IMR-90 (cell line): Measurements from ENCODE around the gene GBP7. TPM values are rescaled to one million over a fixed set of nuclear protein-coding genes. Genes with fewer than 3 reads are reported as not detected.

ENCODE experiments used
- ATAC-seq: fragments of 200-7000 bp; cut with Tn5 transposase; 2 replicates; pipeline ENCODE4 v1.9.1; 2020; ENCODE audit warnings: low read depth, mild to moderate bottlenecking, moderate library complexity
- BruUV-seq: library from RNA; stranded (reverse); fragments of 400-500 nt; replicated peaks from 2 replicates; lab custom pipeline; 2021; lab: Mats Ljungman, UMichigan
- CTCF ChIA-PET: fragments of 300-600 bp; formaldehyde crosslinking; extraction: SDS; loops from one replicate; lab custom pipeline; 2021; ENCODE audit warnings: antibody characterized with exemption; lab: Yijun Ruan, JAX
- POLR2A ChIA-PET: fragments of 300-600 bp; sonication (Branson Sonifier 250); formaldehyde crosslinking; loops from one replicate; lab custom pipeline; 2022; ENCODE audit warnings: antibody characterized with exemption; ENCODE audit not compliant: unreplicated experiment; lab: Charles Lee
- DNase-seq: peaks from one replicate; pipeline ENCODE4 v3.0.0; 2013
- H2AFZ ChIP-seq: replicated peaks from 2 replicates; pipeline ENCODE3; 2013; ENCODE audit warnings: low read length, mild to moderate bottlenecking; ENCODE audit not compliant: poor library complexity
- H2AK5ac ChIP-seq: 2 replicates; pipeline ENCODE4 v1.6.1; 2013; ENCODE audit warnings: low read depth, low read length, inconsistent platforms
- H2AK9ac ChIP-seq: replicated peaks from 2 replicates; pipeline ENCODE3; 2013; ENCODE audit warnings: mild to moderate bottlenecking, low read depth, low read length, moderate library complexity; ENCODE audit not compliant: poor library complexity
- H2BK120ac ChIP-seq: 2 replicates; pipeline ENCODE4 v1.6.1; 2013; ENCODE audit warnings: low read depth, low read length, inconsistent platforms
- H2BK15ac ChIP-seq: 3 replicates; pipeline ENCODE4 v1.6.1; 2013; ENCODE audit warnings: low read depth, low read length, inconsistent platforms
- H2BK20ac ChIP-seq: 2 replicates; pipeline ENCODE4 v1.6.1; 2013; ENCODE audit warnings: low read depth, mild to moderate bottlenecking, inconsistent platforms, low read length, moderate library complexity
- H2BK5ac ChIP-seq: 2 replicates; pipeline ENCODE4 v1.6.1; 2013; ENCODE audit warnings: mild to moderate bottlenecking, low read depth, low read length, inconsistent platforms; ENCODE audit not compliant: poor library complexity, severe bottlenecking
- H3K14ac ChIP-seq: replicated peaks from 2 replicates; pipeline ENCODE4 v1.6.1; 2013; ENCODE audit warnings: low read depth, low read length, inconsistent platforms
- H3K18ac ChIP-seq: 2 replicates; pipeline ENCODE4 v1.6.1; 2013; ENCODE audit warnings: low read depth, low read length, control low read depth
- H3K23ac ChIP-seq: 2 replicates; pipeline ENCODE4 v1.6.1; 2013; ENCODE audit warnings: low read depth, low read length, inconsistent platforms
- H3K27ac ChIP-seq: 2 replicates; pipeline ENCODE4 v1.5.1; 2013; ENCODE audit warnings: mild to moderate bottlenecking, control low read depth, low read length; ENCODE audit not compliant: insufficient read depth
- H3K27me3 ChIP-seq: 2 replicates; pipeline ENCODE4 v1.6.1; 2013; ENCODE audit warnings: low read length; ENCODE audit not compliant: control insufficient read depth, insufficient read depth
- H3K36me3 ChIP-seq: 2 replicates; pipeline ENCODE4 v1.6.1; 2013; ENCODE audit warnings: low read length, mixed read lengths; ENCODE audit not compliant: control insufficient read depth, insufficient read depth
- H3K4ac ChIP-seq: 2 replicates; pipeline ENCODE4 v1.6.1; 2013; ENCODE audit warnings: low read depth, low read length, inconsistent platforms
- H3K4me1 ChIP-seq: 2 replicates; pipeline ENCODE4 v1.6.1; 2013; ENCODE audit warnings: low read length, mixed read lengths; ENCODE audit not compliant: control insufficient read depth, insufficient read depth
- H3K4me2 ChIP-seq: 2 replicates; pipeline ENCODE4 v1.6.1; 2013; ENCODE audit warnings: low read depth, mild to moderate bottlenecking, control low read depth, low read length, moderate library complexity
- H3K4me3 ChIP-seq: 2 replicates; pipeline ENCODE4 v1.5.1; 2013; ENCODE audit warnings: low read depth, mild to moderate bottlenecking, control low read depth, low read length, moderate library complexity; ENCODE audit not compliant: insufficient read depth
- H3K56ac ChIP-seq: 2 replicates; pipeline ENCODE4 v1.6.1; 2013; ENCODE audit warnings: low read length, inconsistent platforms; ENCODE audit not compliant: insufficient read depth; ENCODE audit errors: extremely low read depth
- H3K79me1 ChIP-seq, 2 experiments: 2 replicates each; pipeline ENCODE4 v1.6.1; 2013; ENCODE audit warnings: low read length in 2 of 2, inconsistent platforms in 1 of 2, low read depth in 1 of 2
- H3K9ac ChIP-seq: 2 replicates; pipeline ENCODE4 v1.6.1; 2013; ENCODE audit warnings: low read depth, low read length, control low read depth
- H3K9me1 ChIP-seq: 2 replicates; pipeline ENCODE4 v1.6.1; 2013; ENCODE audit warnings: low read length, inconsistent platforms; ENCODE audit not compliant: insufficient read depth
- H3K9me3 ChIP-seq: 2 replicates; pipeline ENCODE4 v1.6.1; 2013; ENCODE audit warnings: low read length; ENCODE audit not compliant: control insufficient read depth, insufficient read depth
- H4K20me1 ChIP-seq: 2 replicates; pipeline ENCODE4 v1.6.1; 2013; ENCODE audit warnings: low read length, inconsistent platforms; ENCODE audit not compliant: insufficient read depth
- H4K5ac ChIP-seq: 2 replicates; pipeline ENCODE4 v1.6.1; 2013; ENCODE audit warnings: mild to moderate bottlenecking, low read depth, low read length, control low read depth
- H4K8ac ChIP-seq, 2 experiments: 2 replicates each; pipeline ENCODE4 v1.6.1; 2013; ENCODE audit warnings: low read depth in 2 of 2, low read length in 2 of 2, control low read depth in 1 of 2, inconsistent platforms in 1 of 2
- H4K91ac ChIP-seq: 2 replicates; pipeline ENCODE4 v1.6.1; 2013; ENCODE audit warnings: low read depth, low read length, inconsistent platforms; ENCODE audit not compliant: insufficient read depth
- CHD1 ChIP-seq: IDR thresholded peaks from 2 replicates; pipeline ENCODE4 v1.6.1; 2012; ENCODE audit warnings: low read depth, low read length, improper control_type of control experiment
- NFE2L2 ChIP-seq: fragments of 150-350 bp; IDR thresholded peaks from 2 replicates; pipeline ENCODE4 v1.6.1; 2016; ENCODE audit warnings: low read depth, mild to moderate bottlenecking, low read length
- RFX5 ChIP-seq: IDR thresholded peaks from 2 replicates; pipeline ENCODE4 v1.8.0; 2012; ENCODE audit warnings: low read depth, mild to moderate bottlenecking, low read length, moderate library complexity
- WGBS, 2 experiments: methylation state at CpG; one replicate each; pipeline versions ENCODE4 v1.1.5 to v1.1.7; 2013; ENCODE audit warnings: missing lambda C conversion rate in 2 of 2; ENCODE audit not compliant: insufficient read length in 1 of 2; ENCODE audit errors: extremely low coverage in 2 of 2; 5-methylcytosine and 5-hydroxymethylcytosine counted together
- dilution Hi-C: fragments of 300-500 bp; cut with HindIII; formaldehyde crosslinking; loops from one replicate; pipeline ENCODE4 v1.14.3; 2018; ENCODE audit warnings: low sequenced_read_pairs; ENCODE audit not compliant: unreplicated experiment
- in situ Hi-C: fragments of 300-500 bp; cut with MboI; formaldehyde crosslinking; loops from 3 replicates; pipeline ENCODE4 v1.14.3; 2019; ENCODE audit warnings: low sequenced_read_pairs, inconsistent platforms, mixed read lengths
- intact Hi-C: fragments of 100-400 bp; cut with micrococcal nuclease; formaldehyde crosslinking; loops from 2 replicates; pipeline ENCODE4 v1.10.0; 2022
- polyA plus RNA-seq, 3 experiments: library from polyadenylated mRNA; depleted of rRNA; stranded (reverse); fragments of >200 nt; gene quantifications; 2 replicates each; pipeline ENCODE4 v1.2.3, GENCODE V29; 2012; ENCODE audit warnings: low replicate concordance in 1 of 3
- total RNA-seq: library from RNA; depleted of rRNA; stranded (reverse); fragments of >200 nt; gene quantifications from 2 replicates; pipeline ENCODE4 v1.2.3, GENCODE V29; 2012

GBP7 gene
- total and polyA plus RNA-seq, 2 of the 4 experiments (the other 2 are of a cell fraction), result not detected

DNA sequence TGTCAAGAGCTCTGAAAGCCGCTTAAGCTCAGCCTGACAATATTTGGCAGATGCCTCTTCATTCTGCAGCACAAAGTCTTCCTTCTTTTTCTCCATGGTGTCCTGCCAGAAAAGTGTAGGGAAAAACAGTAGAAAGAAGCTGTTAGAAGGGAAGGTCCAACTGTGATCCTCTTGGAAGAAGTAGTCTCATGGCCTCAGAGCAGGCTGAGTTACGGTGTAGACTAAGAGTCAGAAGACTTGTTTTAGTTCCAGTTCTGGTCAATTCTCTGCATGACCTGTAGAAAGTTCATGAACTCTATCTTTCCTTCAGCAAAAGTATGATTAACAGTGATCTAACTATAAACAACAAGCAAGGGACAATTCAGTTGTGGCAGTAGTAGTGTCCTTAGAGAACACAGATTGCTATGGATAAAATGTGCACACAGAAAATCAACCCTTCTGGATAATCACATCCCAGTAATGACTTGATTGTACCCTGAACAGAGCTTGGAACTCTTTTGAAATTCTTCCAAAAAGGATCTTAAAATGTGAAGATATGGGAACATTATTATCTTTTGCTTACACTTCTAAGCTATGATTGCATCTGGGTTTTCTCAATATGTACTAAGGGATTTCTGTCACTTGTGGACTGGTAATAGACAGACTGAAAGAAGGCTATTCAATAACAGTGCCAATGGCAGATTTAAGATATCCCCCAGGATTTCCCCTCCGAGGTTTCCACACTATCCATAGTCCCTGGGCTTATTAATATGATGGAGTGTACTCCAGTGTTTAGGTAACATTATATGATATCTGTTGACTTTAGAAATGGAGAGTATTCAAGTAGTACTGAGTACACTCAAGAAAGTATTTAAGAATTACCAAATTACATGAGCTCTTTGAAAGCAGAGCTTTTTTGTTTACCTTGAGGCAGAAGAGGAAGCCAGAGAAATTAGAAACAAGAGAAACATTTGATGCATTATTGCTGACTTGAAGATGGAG lies 27.8 kb downstream of the GBP7 start:
- dilution Hi-C loops (no loop called here), in situ Hi-C loops (no loop called here), intact Hi-C loops (no loop called here)
- Histone ChIP-seq H4K20me1 (no peaks in the 10 kb centered on the region), H3K4me3 (no peak overlapping the region), H2AK9ac (no peak overlapping the region), H3K27me3 (no peaks in the 10 kb centered on the region), H3K9ac (no peak overlapping the region), H2AK5ac (no peak overlapping the region), H3K18ac (no peak overlapping the region), H3K14ac (no peak overlapping the region), H3K27ac (no peak overlapping the region), H3K9me1 (no peaks in the 10 kb centered on the region), H2BK5ac (no peak overlapping the region), H3K36me3 (no peaks in the 10 kb centered on the region), H3K56ac (no peak overlapping the region), H4K5ac (no peak overlapping the region), H4K91ac (no peak overlapping the region), H3K23ac (no peak overlapping the region), H2BK120ac (no peak overlapping the region), H4K8ac (no peak overlapping the region), H2BK20ac (no peak overlapping the region), H3K4me2 (no peak overlapping the region), H2AFZ (no peak overlapping the region), H2BK15ac (no peak overlapping the region), H3K79me1 (no peaks in the 10 kb centered on the region), H3K9me3 (no peaks in the 10 kb centered on the region), H3K4ac (no peak overlapping the region), H3K4me1 (no peaks in the 10 kb centered on the region)
- TF ChIP-seq RFX5 (no peak), NFE2L2 (no peak), CHD1 (no peak)
- CTCF ChIA-PET, result interaction anchor here (0.7 to 1.9 kb wide), 2 partner anchors 13 to 62 kb away, joined by 3 to 9 read pairs; no protein-coding TSS in a partner anchor
- 100% methylated on average over 1 of the region's 3 CpGs; no CpG with 5 or more reads in 1 of the 2 experiments for WGBS, 2 experiments
- POLR2A ChIA-PET, result no interaction called here
- no TSS peak for BruUV-seq
- DNase-seq, result no peak
- ATAC-seq, result no peak
